HEK293T (cell line): ENCODE results near the gene TDRKH.

Experiments used
- ARNT ChIP-seq: fragments of 450-650 bp; IDR thresholded peaks from 2 replicates; pipeline ENCODE4 v1.6.1; 2017; ENCODE audit warnings: mild to moderate bottlenecking
- CTBP1 ChIP-seq: fragments of 450-650 bp; IDR thresholded peaks from 2 replicates; pipeline ENCODE4 v1.6.1; 2016; ENCODE audit warnings: borderline replicate concordance

GRCh38 chr1:151815716-151816327 is 25.5 kb upstream of the TDRKH start:
- no peak for TF ChIP-seq CTBP1
- no peak for TF ChIP-seq ARNT
